ENCODE results near the gene DGAT2. TPM values are rescaled to one million over a fixed set of nuclear protein-coding genes. Genes with fewer than 3 reads are reported as not detected.

Gene DGAT2
- total RNA-seq, 1 donor from 2014 or later, result 0.13 TPM

DNA sequence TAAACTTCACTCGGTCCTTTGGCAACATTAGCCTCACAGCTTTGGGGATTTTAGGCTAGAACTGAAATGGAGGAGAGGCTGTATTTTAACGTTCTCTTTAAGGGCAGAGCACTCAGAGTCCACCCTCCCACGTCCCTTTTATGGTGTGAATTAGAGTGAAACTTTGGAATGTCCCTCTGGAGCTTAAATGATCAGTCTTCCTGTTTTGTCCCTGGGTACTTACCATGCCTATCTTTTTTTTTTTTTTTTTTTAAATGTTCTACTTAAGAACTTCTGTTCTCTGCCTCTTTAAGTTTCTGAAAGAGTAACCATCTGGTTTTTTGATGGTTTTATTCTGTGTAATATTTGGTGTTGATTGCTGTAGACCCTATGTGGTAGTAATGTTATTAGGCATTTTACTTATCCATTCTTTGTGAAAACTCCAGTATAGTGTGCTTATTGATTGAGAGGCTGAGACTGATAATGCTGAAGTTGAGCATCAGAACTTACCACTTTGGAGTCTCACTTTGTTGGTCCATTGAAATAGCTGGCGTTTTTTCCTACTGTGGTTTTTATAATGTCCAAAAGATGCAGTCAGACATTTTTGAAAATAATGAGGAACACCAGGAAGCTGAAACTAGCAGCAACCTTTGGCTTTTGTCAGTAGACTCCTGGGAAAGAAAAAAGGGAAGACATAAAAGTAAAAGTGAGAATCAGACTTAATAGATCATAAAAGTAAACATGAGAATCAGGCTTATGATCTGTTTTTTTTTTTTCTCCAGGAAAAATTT is 58.1 kb downstream of the DGAT2 start:
- H3K4me3 Mint-ChIP-seq (ENCODE audit: unreplicated experiment), result peak overlapping the region; percentile 41
- TF ChIP-seq, protein P1, sequence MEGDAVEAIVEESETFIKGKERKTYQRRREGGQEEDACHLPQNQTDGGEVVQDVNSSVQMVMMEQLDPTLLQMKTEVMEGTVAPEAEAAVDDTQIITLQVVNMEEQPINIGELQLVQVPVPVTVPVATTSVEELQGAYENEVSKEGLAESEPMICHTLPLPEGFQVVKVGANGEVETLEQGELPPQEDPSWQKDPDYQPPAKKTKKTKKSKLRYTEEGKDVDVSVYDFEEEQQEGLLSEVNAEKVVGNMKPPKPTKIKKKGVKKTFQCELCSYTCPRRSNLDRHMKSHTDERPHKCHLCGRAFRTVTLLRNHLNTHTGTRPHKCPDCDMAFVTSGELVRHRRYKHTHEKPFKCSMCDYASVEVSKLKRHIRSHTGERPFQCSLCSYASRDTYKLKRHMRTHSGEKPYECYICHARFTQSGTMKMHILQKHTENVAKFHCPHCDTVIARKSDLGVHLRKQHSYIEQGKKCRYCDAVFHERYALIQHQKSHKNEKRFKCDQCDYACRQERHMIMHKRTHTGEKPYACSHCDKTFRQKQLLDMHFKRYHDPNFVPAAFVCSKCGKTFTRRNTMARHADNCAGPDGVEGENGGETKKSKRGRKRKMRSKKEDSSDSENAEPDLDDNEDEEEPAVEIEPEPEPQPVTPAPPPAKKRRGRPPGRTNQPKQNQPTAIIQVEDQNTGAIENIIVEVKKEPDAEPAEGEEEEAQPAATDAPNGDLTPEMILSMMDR (IDR thresholded peaks at IDR 0.05), result no peak
- no peak for DNase-seq (ENCODE audit: extremely low spot score, unreplicated experiment)
- H3K27me3 Mint-ChIP-seq (ENCODE audit: unreplicated experiment), result no peaks in the 10 kb centered on the region
- H3K36me3 Mint-ChIP-seq (ENCODE audit: unreplicated experiment), result peaks cover 2% of the 10 kb centered on the region
- peaks cover 34% of the 10 kb centered on the region for H3K4me1 Mint-ChIP-seq (ENCODE audit: unreplicated experiment)
- H3K27ac Mint-ChIP-seq (ENCODE audit: unreplicated experiment), result peak overlapping the region; percentile 92
- H3K9me3 Mint-ChIP-seq (ENCODE audit: unreplicated experiment), result no peaks in the 10 kb centered on the region

DNA sequence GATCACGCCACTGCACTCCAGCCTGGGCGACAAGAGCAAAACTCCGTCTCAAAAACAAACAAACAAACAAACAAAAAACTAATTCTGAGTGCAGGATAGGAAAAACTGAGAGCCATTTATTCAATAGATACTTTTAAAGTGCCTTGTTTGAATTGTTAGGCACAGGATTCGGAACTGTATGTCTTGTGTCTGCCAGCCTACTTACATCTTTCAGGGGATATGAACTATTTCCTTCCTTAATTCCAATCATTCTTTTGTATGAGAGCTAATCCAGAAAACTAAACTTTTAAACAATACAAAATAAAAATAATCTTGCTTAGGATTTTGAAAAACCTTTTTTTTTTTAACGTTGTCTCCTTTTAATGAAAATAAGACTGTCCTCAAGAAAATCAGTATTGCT is 59.0 kb downstream of the DGAT2 start:
- DNase-seq (ENCODE audit: extremely low spot score, unreplicated experiment), result no peak
- Mint-ChIP-seq H3K4me1 (ENCODE audit: unreplicated experiment) (peaks cover 31% of the 10 kb centered on the region), H3K9me3 (ENCODE audit: unreplicated experiment) (no peaks in the 10 kb centered on the region), H3K27ac (ENCODE audit: unreplicated experiment) (peak overlapping the region; percentile 92), H3K27me3 (ENCODE audit: unreplicated experiment) (no peaks in the 10 kb centered on the region), H3K36me3 (ENCODE audit: unreplicated experiment) (peaks cover 2% of the 10 kb centered on the region), H3K4me3 (ENCODE audit: unreplicated experiment) (peak overlapping the region; percentile 23)
- TF ChIP-seq, protein P1 (IDR thresholded peaks at IDR 0.05), result no peak

DNA sequence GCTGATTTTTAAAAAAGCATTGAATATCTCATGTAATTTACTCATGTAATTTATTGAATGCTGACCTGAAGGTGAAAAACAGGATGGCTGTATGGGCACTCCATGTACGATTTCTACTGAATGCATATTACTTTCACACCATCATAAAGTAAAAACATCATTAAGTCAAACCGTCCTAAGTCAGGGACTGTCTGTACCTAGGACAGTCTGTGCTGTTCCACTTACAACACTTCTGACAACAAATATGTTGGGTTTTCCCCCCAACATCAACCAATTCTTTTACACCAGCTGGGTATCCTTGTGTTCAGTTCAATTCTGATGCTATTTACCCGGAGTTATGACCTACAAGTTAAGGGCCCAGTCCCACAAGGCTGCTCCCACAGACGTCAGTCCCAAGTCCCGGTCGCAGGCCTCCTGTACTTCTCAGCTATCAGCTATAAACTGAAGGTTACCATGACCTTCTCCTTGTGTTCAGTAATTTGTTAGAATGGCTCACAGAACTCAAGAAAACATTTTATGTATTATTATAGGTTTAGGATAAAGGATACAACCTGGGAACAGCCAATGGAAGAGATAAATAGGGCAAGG is 63.4 kb downstream of the DGAT2 start:
- TF ChIP-seq, protein P1 (IDR thresholded peaks at IDR 0.05), result no peak
- Mint-ChIP-seq H3K27ac (ENCODE audit: unreplicated experiment) (no peak overlapping the region), H3K4me3 (ENCODE audit: unreplicated experiment) (no peak overlapping the region), H3K27me3 (ENCODE audit: unreplicated experiment) (no peaks in the 10 kb centered on the region), H3K4me1 (ENCODE audit: unreplicated experiment) (peaks cover 13% of the 10 kb centered on the region), H3K36me3 (ENCODE audit: unreplicated experiment) (peaks cover 2% of the 10 kb centered on the region), H3K9me3 (ENCODE audit: unreplicated experiment) (no peaks in the 10 kb centered on the region)
- DNase-seq (ENCODE audit: extremely low spot score, unreplicated experiment), result no peak

DNA sequence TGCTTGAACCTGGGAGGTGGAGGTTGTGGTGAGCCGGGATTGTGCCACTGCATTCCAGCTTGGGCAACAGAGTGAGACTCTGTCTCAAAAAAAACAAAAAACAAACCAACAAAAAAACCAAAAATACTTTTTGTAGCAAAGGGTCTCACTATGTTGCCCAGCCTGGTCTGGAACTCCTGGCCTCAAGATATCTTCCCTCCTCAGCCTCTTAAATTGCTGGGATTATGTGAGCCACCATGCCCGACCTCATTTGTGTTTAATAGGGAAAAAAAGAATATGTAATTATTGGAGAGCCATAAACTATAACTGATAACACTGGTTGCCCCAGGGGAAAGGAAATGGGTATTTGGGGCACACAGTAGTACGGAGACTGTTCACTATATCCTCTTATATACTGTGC is 66.2 kb downstream of the DGAT2 start:
- H3K36me3 Mint-ChIP-seq (ENCODE audit: unreplicated experiment), result peaks cover 2% of the 10 kb centered on the region
- TF ChIP-seq, protein P1 (IDR thresholded peaks at IDR 0.05), result no peak

DNA sequence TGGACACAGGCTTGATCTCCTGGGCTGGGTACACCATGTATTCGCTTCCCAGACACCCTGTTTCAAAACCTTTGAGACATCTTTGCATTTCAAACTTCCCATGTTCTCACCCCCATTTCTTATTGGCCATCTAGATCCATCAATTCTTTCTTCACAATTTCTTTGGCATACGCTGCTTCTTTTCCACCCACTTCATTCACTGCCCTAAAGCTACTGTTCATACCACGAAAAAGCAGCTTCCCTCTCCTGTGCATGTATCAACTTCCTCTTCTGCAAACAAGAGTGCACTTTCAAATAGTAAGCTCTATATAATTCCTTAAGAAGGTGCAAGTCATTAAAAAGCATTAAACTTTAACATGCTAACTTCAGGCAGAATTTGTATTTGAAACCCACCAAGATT is 67.8 kb downstream of the DGAT2 start:
- H3K27me3 Mint-ChIP-seq (ENCODE audit: unreplicated experiment), result no peaks in the 10 kb centered on the region
- DNase-seq (ENCODE audit: extremely low spot score, unreplicated experiment), result no peak
- H3K4me3 Mint-ChIP-seq (ENCODE audit: unreplicated experiment), result no peak overlapping the region
- no peak overlapping the region for H3K27ac Mint-ChIP-seq (ENCODE audit: unreplicated experiment)
- peaks cover 13% of the 10 kb centered on the region for H3K4me1 Mint-ChIP-seq (ENCODE audit: unreplicated experiment)
- H3K9me3 Mint-ChIP-seq (ENCODE audit: unreplicated experiment), result no peaks in the 10 kb centered on the region
- TF ChIP-seq, protein P1 (IDR thresholded peaks at IDR 0.05), result no peak
- H3K36me3 Mint-ChIP-seq (ENCODE audit: unreplicated experiment), result peaks cover under 1% of the 10 kb centered on the region

More for the DNA sequence above, 66.2 kb downstream of the DGAT2 start:
- no peaks in the 10 kb centered on the region for H3K9me3 Mint-ChIP-seq (ENCODE audit: unreplicated experiment)
- no peak overlapping the region for H3K27ac Mint-ChIP-seq (ENCODE audit: unreplicated experiment)
- DNase-seq (ENCODE audit: extremely low spot score, unreplicated experiment), result no peak
- H3K4me3 Mint-ChIP-seq (ENCODE audit: unreplicated experiment), result no peak overlapping the region
- H3K27me3 Mint-ChIP-seq (ENCODE audit: unreplicated experiment), result no peaks in the 10 kb centered on the region
- peaks cover 3% of the 10 kb centered on the region for H3K4me1 Mint-ChIP-seq (ENCODE audit: unreplicated experiment)

All from osteocyte (in vitro differentiated cells).